HG02642 (cell line): ENCODE data around the gene TTYH1.
"Not testable (repeated sequence)": the region's sequence is repeated elsewhere in the genome, so short reads cannot be mapped to it uniquely, and the experiment has no call there.

Experiments
- ATAC-seq: cut with Tn5 transposase; IDR thresholded peaks from one replicate; pipeline ENCODE4 v1.9.1; 2021; ENCODE audit warnings: mild to moderate bottlenecking; ENCODE audit not compliant: unreplicated experiment, poor library complexity

The TTYH1 gene

DNA sequence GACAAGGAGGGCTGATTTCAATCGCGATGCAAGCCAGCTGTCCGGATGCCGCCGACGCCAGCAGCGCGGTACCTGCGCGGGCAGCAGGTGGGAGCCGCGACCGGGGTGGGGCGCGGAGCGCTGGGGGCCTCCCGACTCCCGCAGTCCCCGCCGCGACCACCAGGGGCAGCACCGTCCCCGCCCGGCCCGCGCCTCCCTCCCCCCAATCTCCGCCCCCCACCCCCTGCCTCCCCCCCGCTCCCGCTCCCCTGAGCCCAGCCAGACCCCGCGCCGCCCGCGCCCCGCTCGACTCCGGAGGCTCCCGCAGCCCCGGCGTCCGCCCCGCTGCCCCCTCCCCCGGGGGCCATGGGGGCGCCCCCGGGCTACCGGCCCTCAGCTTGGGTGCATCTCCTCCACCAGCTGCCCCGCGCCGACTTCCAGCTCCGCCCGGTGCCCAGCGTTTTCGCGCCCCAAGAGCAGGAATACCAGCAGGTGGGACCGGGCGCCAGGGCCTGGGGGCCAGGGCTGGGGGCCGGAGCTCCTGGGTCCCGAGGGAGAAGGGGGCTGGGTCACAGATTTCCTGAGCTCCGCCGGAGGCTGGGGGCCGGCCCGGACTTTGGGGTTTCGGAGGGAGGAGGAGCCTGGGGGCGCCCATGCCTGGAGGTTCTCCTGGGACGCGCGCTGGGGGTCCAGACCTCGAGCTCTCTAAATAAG lies at the start of gene TTYH1:
TTYH1 (plus strand) TSS at position 257 of the 693 bp plus-strand sequence; CDS start at position 346, 89 bp downstream.
- ATAC-seq: no peak

DNA sequence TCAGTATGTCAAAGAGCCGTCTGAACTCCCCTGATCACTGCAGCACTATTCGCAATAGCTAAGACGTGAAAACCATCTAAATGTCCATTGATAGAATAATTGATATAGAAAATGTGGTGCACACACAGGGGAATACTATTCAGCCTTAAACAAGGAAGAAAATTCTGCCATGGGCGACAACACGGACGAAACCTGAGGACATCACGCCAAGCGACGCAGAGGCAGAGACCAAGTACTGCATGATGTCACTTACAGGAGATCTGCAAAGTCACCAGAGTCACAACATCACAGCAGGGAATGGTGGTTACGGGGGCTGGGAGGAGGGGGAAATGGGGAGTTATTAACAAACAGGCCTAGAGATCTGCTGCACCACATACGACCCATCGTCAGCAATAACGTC lies 49.5 kb upstream of the TTYH1 start:
- not testable (repeated sequence) for ATAC-seq

DNA sequence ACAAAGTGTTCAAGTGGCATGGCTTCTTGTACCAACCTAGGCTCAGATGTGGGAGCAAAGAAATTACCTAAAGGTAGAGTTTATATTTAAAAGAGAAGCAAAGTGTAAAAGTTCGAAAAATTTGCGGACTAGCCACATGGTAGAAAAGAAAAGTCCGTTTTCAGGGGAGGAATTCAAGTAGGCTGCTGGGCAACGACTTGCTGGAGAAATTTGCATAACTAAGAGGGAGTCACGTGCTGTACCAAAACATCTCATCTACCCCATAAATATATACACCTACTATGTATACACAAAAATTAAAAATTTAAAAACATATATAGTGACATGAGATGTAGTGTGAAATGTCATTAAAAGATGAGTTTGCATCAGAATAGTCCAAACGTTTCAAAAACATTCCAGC lies 48.5 kb upstream of the TTYH1 start:
- ATAC-seq: no peak

DNA sequence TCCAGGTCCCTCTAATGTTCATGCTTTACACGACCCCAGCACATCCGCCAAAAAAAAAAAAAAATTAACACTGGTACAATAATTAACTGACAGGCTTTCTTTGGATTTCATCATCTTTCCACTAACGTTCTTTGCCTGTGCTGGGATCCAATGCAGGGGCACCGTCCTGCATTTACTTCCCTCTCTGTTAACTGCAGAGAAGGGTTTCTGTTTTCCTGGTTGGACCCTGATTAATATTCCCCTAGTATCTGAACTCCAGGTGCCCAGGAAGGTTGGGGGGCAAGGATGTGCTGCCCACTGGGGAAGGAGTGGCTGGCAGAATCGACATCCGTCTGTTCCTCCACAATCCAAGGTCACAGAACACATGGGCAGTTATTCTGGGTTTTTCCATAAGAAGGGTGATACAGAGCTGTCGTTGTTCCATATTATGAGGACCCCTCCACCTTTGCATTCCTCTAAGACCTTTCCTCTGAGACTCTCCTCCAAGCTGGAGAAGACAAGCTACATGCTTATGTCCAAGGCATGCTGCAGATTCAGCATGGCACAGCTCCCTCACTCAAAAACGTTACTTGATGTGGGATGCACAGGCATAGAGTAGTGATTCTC lies 46.1 kb upstream of the TTYH1 start:
- no peak for ATAC-seq

DNA sequence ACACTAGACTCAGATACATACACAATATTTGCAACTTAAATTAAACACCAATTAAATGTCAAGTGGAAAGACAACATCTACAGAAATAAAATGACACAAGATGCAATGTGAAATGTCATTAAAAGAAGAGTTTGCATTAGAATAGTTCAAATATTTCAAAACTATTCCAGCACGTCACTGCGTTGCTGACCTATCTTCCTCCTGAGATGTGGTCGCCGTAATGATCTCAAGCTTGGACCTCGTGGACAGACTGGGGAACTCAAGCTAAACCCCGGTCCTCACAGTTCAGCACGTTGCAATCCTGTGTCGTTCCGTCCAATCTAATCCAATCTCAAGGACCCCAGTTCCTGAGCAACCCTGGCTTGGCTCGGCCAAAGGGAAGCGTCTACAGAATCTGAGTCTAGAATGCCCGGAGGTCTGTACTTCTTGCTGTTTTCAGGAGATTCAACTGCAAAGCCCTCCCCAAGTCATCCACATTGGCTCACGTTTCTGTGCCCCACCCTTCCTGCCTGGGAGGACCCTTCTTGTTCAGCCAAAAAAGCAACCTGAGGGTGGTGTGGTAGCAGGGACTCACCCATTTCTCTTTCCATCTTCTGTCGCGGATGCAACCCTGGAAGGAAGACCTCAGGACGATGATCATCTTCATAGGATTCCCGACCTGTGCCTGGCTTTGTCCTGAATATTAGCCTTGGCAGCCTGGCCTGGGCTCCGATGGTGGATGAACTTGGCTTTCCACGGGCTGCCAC lies 45.4 kb upstream of the TTYH1 start:
- not testable (repeated sequence) for ATAC-seq

DNA sequence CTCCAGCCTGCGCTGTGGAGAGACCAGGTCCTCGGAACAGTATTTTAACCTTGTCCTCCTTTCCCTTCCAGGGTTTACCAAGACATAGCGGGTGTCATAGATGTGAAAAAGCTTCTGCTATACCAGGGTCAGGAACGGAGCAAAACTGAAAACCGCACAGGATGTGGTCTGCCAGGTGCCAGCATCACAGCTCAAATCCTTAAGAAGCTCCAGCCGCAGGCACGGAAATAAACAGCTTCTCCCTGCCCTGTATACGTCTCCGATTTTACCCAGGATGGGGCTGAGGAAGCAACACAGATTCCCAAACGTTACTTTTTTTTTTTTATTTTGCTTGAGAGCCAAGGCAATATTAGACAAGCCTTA lies 44.8 kb upstream of the TTYH1 start:
- ATAC-seq: not testable (repeated sequence)

DNA sequence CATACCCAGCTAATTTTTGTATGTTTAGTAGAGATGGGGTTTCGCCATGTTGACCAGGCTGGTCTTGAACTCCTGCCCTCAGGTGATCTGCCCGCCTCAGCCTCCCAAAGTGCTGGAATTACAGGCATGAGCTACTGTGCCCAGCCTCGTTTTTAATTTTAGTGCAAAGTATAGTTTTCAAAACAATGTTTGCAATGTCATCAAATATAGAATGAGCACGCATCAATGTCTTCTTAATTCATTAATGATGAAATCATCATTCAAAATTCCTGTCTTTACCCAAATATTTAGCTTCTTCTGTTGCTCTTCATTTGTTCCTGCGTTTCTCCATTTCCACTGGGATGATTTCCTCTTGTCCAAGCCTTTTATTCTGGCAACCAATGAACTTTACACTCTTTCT lies 43.8 kb upstream of the TTYH1 start:
- ATAC-seq: not testable (repeated sequence)

DNA sequence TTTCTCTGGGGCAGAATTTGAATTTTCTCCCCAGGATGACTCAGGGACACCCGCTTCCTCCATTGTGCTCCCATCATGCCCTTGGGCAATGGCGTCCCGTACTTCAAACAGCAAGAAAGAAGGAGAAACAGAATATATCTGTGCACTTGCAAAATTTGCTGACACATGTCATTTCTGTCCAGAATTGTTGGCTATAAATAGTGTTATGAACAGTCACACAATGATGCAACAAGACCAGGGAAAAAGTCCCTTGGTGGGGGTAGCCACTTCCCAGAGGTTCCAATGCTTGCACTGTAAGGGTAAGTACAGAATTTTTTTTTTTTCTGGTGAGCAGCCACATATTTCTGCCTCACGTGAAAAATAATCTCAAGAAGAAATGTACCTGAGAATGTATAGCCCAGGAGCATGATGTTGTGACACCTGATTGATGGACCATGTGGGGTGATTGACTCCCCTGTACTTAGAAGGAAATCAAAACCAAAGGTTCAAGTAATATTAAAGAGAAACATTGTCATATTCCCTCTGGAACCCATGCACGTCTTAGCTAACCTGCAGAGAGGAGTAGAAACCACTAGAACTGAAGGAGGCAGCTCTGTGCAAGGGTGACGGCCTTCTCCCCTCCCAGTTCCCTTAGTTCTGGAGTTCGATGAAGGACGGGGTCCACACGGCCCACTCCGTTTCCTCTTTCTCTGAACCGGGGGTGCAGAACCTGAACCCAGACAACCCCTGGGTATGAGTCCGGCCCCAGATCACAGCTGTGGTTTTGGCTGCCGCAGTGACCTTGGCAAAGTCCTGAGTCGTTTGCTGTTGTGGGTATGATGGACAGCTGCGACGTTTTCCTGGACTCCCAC lies 41.3 kb upstream of the TTYH1 start:
- no peak for ATAC-seq

DNA sequence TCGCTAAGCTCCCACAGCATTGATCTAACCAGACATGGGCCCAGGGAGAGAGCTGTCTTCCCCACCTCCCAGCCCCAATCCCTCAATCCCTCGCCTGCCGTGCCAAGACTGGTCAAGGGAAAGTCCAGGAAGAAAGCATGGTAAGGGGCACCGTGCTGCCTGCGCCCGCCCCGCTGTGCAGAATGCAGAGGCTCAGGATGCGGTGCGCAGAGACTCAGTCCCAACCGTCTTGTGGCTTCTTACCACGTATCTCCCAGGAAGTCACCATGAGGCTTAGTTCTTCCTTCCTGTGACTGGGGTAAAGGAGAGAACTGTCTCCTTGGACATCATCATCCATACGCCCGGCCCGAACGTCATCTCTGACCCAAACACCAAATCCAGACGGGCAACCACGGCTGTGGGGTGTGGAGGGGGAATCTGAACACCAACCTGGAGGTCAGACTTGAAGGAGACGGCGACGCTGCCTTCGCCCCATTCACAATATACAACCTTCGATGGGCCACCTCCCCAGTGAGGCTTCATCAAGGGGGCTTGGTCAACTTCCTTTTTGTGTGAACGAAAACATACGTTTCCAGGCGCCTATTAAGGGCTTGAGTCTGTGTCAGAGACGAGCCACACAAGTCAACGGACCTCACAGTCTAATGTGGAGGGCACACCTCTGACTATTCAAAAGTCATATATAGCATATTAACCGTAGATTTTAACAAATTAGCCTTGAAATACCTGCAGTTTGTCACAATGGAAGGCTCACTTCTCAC lies 39.9 kb upstream of the TTYH1 start:
- ATAC-seq: not testable (repeated sequence)

DNA sequence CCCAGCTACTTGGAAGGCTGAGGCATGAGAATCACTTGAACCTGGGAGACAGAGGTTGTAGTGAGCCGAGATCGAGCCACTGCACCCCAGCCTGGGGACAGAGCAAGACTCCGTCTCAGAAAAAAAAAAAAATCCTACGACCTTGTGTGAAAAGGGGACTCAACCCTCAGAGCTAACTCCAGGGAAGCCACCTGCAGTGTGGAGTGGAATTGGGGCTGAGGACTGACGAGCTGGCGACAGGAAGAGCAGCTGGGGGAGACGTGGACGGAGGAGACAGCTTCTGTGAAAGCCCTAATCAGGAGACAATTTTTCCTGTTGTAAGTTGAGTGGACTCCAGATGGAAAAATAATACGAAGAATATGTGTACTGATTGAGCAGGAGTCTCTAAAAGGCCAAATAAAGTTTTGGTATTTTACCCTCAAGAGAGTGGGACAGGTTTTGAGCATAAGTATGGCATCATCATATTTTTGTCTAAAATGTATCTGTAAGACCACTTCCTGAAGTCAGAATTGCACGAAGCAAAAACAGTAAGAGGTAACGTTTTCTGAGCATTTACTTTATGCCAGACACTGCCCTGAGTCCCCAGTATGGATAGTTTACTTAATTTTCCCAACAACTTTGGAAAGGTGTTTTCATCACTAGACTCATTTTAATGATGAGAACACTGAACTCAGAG lies 38.5 kb upstream of the TTYH1 start:
- no peak for ATAC-seq

DNA sequence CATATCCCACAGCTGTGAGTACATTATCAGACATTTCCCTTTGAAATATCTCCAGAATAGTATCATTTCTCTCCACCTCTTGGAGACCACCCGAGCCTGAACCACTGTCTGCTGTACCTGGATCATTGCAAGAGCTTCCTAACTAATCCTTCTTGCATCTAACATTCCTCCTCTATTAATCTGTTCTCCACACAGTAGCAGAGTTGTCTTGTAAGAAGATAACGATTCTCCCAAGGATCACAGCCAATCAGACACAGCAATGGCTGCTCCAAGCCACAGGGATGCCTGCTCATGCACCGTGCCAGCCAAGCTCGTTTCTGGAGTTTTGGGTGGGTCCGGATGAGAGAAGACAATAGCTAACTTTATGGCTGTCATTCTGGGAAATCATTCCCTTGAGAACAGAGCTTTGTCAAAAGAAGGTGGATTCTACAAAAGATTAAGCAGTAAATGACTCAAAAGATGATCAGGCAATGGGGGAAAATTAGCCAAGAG lies 36.0 kb upstream of the TTYH1 start:
- no peak for ATAC-seq

DNA sequence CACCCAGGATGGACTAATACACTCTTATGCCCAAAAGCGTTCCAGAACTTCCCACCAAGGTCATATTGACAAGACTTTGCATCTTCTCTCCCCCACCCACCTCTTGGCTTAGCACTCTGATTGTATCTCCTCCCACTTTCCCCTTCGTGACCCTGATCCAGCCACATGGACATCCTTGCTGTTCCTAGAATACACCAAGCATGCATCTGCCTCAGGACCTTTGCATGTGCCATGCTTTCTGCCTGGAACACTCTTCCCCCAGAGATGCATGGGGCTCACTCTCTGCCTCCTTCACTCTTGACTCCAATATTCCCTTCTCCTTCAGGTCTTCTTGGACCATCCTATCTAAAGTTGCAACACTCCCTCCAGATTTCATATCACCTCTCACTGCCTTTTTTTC lies 34.4 kb upstream of the TTYH1 start:
- ATAC-seq: no peak

DNA sequence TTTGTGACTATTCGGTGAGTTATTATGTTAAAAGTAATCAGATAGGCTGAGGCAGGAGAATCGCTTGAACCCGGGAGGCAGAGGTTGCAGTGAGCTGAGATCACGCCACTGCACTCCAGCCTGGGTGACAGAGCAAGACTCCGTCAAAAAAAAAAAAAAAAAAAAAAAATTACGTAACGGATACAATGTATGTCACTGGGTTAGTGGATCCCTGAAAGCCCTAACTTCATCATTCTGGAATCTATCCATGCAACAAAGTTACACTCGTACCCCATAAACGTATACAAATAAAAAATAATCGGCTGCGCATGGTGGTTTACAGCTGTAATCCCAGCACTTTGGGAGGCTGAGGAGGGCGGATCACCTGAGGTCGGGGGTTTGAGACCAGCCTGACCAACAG lies 33.2 kb upstream of the TTYH1 start:
- not testable (repeated sequence) for ATAC-seq

DNA sequence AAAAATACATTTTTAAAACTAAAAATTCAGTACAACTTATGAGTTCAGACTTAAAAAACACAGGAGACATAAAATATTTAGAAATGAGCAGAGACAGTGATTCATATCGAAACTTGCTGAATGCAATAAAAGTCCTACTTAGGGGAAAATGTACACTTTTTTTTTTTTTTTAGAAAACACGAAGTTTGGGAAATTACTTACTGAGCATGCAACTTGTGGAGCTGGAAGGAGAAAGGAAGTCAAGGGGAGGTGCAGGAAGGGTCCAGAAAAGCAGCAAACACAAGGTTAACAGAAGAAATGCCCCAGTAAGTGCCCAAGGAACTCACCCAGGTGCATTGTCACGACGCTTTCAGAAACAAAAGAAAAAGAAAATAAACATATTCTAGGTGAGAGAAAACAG lies 31.9 kb upstream of the TTYH1 start:
- no peak for ATAC-seq

DNA sequence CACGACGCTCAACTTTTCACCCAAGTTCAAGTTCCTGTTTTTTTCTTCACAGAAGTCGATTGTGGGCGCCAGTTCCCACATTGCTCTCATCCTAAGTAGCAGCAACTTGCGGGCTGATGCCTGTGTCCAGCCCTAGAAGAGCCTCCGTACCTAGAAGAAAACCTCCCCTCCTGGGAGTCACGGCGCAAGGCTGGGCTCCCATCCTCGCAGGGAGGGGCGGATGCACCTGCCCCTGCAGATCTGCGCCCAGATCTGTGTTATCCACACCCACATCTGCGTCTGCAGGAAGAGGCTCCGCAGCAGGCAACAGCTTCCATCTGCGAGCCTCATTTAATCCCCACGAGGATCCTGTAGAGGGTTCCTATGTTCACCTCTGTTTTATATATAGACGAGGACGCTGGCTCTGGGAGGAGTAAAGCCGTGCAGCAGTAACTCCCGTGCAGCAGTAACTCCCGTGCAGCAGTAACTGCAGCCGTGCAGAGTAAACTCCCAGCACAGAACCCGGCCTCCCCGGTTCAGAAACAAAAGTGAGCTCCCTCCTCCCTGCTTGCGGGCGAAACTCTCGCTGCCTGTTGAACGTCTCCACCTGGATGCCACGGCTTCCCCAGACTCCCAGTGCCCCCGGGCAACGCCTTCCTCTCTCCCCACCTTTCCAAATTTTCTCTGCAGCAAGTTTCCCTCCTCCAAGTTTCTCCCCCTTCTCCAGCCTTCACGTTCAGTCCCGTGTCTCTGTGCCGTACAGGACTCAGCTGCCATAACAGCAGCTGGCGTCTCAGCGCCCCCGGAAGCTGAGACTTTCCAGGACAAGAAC lies 27.1 kb upstream of the TTYH1 start:
- peak; percentile 53 for ATAC-seq

DNA sequence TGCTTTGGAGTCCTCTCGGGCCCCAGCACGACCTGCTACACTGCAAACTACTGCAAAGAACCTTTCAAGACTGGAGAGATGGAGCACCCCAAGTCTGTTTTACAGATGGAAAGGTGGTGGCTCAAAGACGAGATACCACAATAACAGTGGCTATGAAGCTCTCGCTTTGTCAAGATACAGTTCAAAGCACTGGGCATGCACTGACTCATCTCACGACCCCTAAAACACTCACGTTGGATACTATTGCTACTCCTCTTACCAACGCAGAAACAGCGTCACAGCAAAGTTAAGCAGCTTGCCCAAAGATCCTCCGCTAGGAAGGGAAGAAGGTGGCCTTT lies 26.5 kb upstream of the TTYH1 start:
- ATAC-seq: no peak

DNA sequence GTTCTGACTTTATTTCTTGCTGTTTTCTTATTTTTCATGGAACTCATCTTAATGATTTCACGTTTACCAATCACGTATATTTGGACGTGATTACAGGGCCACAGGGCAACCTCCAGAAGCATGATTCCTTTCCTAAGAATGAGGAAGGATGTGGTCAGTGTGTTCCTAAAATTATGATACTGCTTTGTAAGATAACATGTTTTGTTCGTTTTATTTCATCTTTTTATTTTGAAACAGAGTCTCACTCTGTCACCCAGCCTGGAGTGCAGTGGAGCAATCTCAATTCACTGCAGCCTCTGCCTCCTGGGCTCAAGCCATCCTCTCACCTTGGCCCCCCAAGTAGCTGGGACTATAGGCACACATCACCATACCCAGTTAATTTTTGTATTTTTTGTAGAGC lies 25.7 kb upstream of the TTYH1 start:
- ATAC-seq: no peak

DNA sequence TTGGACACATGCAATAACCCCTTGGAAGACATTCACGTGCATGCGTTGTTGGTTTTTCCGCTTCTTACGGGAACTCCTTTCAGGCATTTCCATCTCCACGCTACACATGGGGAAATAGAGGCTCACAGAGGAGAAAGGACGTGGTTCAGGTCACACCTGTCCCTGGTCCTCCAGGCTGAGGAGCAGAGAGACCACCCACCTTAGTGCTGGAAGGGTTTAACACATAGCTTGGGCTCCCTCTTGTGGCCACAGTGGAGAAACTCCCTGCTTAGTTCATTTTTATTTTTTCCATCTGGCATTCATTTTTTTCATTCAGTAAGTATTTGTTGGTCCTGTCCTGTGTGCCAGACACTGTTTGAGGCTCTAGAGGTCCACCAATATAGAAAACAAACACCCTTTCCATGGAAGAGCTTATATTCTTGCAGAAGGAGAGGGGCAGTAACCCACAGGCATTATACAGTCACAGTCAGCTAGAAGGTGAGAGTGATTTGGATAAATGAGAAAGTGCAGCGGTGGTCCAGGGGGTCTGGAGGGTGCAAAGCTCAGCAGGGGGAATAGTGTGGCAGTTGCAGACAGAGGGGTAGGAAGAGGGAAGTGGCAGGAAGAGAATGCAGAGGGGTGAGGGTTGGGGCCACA lies 24.2 kb upstream of the TTYH1 start:
- no peak for ATAC-seq
